GM21390 (cell line): ENCODE data around the gene JUND.
A peak's percentile ranks its signal among the peaks of the same experiment; 100 is the strongest.

ENCODE experiments used
- ATAC-seq: cut with Tn5 transposase; IDR thresholded peaks from one replicate; pipeline ENCODE4 v1.9.1; 2021; ENCODE audit not compliant: unreplicated experiment

JUND gene

DNA sequence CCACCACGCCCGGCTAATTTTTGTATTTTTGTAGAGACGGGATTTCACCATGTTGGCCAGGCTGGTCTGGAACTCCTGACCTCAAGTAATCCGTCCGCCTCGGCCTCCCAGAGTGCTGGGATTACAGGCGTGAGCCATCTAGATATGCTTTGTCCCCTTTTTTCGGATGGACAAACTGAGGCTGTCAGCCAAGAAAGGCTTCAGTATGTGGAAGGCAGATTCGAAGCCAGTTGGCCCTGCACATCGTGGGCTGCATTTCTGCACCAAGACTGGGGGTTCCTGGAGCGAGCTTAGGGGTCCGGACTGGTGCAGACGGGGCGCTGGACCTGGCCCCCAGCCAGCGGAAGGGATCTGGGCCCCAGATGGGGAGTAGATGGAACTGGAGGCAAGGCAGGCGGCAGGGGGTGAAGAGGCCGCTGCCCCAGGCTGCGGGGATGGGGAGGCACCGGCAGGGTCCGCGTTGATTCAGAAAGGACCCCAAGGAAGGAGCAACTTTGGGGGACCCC is 9.7 kb upstream of the JUND start:
- ATAC-seq: no peak

DNA sequence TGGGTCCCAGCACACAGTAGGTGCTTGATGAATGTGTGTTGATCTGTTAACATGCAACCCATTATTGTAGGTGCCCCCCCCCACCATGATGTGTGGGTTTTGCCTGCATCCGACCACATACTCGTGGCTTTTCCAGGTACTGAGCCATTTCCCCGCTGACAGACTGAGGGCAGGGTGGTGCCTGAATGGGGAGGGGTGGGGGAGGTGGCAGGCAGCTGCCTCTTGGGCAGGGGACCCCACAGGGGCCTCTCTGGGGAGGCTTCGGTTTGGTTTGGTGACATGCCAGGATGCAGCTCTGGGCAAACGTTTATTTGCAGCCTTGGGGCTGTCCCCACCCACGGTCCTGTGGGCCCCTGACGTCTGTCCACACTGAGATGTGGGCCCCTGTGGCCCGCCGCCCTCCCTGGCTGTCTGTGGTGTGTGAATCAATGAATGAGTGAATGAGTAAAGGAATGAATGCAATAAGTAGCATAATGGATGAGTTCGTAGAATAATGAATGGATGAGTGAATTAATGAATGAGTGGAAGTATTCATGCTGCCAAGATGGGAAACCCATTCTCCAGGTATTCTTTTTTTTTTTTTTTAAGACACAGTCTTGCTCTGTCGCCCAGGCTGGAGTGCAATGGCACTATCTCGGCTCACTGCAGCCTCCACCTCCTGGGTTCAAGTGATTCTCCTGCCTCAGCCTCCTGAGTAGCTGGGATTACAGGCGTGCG is 9.0 kb upstream of the JUND start:
- ATAC-seq: no peak

DNA sequence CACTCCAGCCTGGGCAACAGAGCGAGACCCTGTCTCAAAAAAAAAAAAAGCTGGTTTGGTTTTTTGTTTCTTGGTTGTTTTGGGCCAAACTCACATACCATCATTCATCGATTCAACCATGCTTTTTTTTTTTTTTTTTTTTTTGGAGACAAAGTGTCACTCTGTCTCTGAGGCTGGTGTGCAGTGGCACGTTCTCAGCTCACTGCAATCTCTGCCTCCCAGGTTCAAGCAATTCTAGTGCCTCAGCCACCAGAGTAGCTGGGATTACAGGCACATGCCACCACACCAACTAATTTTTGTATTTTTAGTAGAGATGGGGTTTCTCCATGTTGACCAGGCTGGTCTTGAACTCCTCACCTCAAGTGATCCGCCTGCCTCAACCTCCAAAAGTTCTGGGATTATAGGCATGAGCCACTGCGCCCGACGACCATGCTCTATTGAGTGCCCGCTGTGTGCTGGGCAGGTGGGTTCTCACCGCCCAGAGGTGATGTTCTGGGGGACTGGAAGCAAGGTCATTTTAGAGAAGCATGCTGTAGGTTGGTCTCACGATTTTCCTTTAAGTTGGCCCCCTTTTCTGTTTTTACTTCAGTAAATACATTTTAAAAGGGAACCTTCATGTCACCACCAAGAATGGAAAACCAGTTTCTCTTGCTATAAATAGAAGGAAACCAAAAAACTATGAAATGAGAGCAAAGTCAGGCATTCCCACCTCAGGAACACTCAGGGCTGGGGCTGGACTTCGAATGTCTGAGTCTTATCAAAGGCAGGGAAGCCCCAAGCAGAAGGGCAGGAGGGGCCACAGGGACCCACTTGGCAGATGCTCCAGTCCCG is 8.3 kb upstream of the JUND start:
- ATAC-seq: no peak

DNA sequence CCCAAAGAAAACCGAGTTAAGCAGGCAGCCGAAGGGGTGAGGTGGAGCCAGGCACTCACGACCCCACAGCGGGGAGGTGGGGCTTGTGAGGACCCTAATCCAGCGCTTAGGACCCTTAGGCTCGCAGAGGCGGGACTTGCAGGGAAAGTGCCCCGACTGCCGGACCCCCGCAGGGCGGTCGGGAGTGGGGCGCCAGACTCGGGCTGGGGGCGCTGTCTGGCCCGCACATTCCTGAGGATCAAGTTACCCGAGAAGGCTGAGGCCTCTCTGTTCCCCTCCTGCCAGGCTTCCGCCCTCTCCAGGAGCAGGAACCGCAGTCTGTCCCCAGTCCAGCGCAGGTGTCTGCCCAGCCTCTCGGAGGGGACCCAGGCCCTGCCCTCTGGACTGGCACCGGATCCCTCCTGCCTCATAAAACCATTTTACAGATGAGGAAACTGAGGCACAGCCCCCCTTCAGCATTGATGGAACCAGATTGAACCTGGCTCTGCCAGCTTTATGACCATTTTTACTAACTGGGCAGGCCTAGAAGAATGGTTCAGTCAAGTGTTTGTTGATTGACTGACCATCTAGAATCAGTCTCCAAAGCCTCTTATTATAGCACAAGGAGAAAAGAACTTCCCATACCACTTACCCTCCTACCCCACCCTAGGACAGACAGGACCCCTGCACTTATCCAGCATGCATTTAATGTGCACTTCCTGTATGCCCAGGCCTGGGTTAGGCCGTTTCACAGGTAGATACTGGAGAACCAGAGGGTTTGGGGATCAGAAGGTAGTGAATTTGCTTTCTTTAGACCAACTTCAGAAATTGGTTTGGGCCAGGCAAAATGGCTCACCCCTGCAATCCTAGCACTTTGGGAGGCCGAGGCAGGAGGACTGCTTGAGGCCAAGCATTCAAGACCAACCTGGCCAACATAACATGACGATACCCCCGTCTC is 6.7 kb upstream of the JUND start:
- ATAC-seq: no peak

DNA sequence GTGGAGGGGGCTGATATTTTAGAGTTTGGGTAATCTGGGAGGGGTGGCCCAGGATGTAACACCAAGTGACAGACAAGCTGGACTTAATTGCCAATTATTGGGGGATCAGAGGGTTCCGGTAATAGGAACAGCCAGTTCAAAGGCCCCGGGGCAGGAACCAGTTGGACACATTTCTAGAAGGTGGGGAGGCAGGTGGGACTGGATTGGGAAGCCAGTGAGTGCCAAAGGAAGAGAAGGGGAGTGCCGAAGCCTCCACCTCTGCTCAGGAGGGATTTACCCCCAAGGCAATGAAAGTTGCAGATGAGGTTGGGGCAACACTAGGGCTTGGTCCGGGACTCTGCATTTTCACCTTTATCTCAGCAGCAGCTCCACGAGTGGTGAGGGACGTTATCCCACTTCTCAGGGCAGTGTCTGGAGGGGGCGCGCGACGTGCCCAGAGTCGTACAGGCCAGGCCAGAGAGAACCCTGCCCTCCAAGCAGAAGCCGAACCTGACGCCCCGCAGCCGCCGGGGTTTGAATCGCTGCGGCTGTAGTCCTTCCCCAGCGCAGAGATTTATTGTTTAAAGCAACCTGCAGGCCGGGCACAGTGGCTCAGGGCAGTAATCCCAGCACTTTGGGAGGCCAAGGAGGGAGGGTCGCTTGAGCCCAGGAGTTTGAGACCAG is 5.7 kb upstream of the JUND start:
- no peak for ATAC-seq

DNA sequence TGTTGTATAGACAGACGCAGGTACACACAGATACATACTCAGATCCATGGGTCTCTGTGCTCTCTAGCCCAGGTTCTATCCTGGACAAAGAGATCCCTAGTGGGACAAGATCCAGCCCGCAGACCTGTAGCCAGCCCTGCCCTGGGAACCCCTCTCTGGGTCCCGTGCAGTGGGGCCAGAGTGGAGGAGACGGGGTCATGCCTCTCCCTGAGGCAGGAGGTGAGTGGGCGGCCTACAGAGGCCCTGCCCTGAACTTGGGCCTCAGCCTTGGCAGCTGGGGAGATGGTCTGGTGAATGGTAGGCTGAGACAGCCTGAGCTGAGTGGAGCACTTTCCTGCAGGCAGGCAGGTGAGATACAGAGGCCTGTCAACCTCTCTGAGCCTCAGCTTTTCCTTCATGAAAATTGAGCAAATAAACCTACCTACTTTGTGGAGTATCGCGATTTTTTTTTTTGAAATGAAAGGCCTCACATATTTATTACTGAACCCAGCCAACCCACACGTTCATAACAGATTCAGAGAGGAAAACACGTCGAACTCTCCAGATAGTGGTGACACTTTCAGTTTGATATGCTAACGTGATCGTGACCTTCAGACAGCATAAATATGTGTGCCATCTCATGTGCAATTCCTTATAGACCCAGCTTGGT is 3.4 kb upstream of the JUND start:
- ATAC-seq: no peak

DNA sequence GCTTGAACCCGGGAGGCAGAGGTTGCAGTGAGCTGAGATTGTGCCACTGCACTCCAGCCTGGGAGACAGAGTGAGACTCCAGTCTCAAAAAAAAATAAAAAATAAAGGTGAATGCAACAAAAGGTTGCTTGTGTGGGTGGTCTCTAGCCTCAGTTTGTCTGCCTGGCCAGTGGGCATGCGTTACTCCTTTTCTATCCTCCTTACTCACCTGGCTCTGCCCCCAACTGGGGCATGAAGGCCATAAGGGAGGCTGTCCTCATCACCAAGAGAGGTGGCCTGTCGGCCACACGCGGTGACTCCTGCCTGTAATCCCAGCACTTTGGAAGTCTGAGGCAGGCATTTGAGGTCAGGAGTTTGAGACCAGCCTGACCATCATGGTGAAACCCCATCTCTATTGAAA is 1.9 kb upstream of the JUND start:
- ATAC-seq: no peak

DNA sequence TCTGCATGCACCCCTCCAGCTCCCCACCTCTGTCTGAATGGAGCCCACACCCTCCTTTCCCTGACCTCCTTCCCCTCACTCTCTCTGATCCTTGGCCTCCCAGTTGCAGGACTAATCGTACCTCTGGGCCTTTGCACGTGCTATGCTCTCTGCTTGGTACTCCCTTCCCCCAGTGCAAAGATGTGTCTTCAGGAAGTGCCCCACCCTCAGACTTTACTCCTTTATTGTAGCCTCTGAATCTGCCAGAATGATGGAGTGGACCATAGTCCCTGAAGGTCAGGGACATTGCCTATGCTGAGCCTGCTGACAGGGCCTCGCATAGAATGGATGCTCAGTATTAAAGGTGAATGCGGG is 1.3 kb upstream of the JUND start:
- no peak for ATAC-seq

DNA sequence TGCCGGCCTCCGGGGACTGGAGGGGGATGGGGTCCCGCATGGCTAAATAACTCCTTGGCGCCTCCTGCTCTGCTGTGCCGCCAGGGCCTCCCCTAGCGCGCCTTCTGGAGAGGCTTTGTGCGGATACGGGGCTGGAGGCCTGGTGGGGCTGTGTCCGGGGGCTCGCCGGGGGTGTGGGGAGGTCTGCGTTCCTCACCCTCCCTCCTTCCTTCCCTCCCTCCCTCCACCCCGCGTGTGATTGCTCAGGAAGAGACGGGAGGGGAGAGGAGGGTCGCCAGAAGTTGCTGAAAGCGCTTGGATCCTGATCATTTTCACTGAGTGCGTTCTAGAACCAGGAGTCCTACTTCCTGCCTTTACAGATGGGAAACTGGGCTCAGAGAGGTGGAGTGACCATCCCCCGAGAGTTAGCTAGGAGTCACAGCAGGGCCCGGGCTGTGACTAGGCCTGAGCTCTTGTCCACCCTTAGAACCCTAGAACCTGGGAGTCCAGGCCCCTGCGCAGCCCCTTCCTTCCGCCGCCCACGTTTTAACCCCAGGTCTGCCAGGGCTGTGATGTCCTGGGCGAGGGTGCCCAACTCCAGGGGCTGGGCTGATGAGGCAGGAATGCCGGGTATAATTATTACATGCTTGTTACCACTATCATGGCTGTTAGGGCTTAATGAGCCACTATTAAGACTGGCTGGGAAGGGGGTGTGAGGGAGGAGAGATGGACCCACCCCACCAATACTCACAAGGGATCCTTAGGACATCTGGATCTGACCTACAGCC is 782 bp upstream of the JUND start:
- ATAC-seq: peak; percentile 31

DNA sequence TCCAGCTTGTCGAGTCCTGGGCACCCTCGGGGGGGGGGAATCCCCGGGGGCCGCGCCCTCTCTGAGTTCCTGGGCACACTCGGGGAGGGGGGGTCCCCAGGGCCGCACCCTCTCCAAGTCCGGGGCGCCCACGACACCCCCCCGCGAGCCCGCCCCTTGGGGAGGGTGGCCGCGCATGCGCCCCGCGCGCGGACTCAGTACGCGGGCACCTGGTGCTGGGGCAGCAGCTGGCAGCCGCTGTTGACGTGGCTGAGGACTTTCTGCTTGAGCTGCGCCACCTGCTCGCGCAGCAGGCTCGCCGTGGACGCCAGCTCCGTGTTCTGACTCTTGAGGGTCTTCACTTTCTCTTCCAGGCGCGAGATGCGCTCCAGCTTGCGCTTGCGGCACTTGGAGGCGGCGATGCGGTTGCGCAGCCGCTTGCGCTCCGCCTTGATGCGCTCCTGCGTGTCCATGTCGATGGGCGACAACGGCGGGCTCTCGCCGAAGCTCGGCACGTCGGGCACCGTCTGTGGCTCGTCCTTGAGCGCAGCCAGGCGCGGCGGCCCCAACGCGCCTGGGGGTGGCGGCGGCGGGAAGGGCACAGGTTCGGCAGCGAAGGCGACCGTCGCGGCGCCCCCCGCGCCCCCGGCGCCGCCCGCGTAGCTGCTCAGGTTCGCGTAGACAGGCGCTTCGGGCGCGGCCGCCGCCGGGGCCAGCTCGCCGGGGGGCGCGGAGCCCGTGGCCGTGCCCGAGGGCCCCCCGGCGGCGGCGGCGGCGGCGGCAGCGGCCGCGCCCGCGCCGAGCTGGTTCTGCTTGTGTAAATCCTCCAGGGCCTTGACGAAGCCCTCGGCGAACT is 958 bp downstream of the JUND start:
- peak; percentile 7 for ATAC-seq

DNA sequence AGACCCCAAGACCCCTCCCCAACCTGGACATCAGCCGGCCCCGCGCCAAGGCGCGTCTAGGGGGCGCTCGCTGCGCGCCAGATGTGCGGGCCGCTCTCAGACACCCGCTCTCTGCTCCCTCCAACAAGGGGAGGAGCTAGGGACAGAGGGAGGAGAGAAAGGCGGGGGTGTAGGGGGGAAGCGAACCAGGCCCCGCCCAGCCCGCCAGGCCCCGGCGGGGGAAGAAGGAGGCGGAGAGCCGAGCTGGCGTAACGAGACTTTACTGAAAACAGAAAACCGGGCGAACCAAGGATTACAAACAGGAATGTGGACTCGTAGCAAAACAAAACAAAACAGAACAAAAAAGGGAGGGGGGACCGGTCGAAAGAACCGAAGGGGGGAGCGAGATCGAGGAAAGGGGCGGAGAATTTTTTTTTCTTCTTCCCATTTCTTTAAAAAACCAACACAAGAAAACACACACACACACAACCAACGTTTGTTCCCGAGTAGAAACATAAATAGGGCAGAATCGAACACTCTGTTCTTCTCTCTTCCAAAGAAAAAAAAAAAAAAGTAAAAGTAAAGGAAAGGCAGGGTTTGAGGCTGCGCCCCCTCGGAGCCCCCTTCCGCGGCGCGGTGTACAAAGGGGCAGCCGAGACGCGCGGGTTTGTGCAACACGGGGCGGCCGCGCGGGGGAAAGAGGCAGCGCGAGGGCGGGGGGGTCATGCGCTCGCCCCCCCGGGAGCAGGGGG is 1.7 kb downstream of the JUND start:
- ATAC-seq: no peak

DNA sequence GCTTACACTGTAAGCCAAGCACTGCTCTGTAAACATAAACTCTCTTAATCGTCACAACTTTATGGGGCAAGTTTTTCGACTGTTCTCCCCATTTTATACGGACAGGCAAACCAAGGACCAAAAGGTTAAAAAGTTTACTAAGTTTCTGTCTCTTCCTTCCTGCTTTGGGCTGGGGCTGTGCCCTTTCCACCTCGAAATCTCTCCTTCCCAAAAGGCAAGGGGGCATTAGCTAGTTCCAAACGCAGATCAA is 2.2 kb downstream of the JUND start:
- no peak for ATAC-seq

DNA sequence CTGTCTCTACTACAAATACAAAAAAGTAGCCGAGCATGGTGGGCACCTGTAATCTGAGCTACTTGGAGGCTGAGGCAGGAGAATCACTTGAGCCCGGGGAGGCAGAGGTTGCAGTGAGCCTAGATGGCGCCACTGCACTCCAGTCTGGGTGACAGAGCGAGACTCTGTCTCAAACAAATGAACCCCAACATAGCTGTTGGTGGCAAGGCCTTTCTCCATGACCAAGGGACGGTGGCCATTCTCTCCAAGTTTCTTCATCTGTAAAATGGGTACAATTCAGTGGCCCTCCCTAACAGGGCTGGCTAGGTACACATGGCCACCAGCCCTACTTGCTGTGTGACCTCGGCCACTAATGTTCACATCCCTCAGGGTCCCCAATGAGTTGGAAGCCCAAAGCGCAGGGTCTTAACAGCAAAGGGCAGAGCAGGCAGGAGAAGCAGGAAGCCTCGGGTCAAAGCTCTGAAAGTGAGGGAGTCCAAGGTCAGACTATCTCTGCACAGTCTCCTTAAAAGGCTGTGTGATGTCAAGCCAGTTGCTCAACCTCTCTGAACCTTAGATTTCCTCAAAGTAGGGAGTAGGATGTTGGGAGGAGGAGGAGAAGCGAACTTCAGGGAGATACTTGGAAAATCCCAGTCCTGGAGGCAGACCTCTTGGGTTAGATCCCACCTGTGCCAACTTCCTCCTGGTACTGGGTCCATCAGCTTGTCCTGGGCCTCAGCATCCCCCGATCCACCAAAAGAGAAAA is 2.7 kb downstream of the JUND start:
- no peak for ATAC-seq

DNA sequence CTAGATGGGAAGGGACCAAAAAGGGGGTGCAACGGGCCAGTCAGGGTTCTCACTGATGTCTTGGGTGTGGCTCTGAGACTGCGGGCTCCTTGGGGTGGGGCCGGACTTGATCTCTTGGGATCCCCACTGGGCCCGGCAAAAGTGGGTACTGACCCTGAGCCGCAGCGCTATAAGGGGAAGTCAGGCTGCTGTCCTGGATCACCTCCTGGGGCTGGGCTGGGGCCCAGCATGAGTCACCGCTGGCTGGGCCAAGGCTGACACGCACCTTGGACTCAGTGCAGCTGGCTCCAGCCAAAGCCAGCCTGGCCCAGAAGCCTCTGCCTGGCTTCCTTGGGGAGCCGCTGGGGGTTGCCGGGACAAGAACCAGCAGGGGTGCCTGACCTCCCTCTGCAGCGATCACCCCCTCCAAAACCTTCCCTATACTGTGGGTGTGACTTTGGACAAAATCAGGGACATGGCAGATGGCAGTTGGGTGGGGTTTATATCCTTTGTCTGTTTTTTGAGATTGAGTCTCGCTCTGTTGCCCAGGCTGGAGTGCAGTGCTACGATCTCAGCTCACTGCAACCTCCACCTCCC is 6.6 kb downstream of the JUND start:
- no peak for ATAC-seq

DNA sequence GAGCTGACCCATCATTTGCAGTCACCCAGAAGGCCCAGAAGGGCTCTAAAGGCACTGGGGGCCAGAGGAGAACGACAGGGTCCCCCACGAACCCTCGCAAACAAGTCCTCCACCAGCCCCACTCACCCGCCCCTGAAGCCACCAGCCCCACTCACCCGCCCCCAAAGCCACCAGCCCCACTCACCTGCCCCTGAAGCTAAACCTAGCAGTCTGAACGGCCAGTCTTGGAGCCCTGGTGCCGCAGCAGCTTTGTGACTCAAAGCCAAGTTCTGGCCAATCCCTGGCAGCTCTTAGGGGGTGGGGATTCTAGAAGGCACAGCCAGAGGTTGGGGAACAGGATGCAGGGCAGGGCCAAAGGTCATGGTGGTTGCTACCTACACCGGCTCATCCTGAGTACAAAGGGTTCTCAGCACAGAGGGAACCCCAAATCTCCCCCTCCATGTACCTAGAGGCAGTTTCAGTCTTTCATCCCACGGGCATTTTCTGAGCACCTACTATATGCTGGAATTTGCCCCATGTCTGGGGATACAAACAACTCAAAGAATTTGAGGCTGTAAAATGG is 7.1 kb downstream of the JUND start, which contains the start of gene IQCN:
IQCN (minus strand) TSS at position 234 of the 562 bp plus-strand sequence. CDS start 4,974 bp downstream, outside the sequence.
- no peak for ATAC-seq

DNA sequence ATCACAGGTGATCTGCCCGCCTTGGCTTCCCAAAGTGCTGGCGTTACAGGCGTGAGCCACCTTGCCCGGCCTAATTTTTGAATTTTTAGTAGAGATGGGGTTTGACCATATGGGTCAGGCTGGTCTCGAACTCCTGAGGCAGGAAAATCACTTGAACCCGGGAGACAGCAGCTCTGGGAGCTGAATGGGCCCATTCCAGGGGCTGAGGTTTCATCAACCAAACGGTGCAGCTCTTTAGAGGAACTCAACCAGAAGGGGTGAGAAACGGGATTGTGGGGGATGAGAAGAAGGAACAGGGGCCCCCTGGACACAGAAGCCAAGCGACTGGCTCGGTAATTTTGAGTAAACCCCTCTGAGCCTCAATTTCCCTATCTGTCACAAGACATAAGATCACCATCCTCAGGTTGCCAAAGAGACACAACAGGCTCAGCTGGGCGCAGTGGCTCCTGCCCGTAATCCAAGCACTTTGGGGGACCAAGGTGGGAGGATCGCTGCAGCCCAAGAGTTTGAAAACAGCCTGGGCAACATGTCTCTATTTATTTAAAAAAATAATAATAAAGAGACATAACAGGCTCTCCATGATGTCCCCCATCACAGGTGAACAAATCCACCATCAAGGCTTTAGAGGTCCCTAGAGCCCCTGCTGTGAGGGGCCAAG is 7.7 kb downstream of the JUND start:
- no peak for ATAC-seq
